Liver (tissue), 3 donors: ENCODE data around the gene DAPK2.

Source experiments
- CTCF ChIP-seq: fragments of 150-350 bp; IDR thresholded peaks from 2 replicates; pipeline ENCODE4 v1.5.1; 2017; ENCODE audit warnings: improper control_type of control experiment, low read depth, low read length; ENCODE audit not compliant: missing input control
- EGR1 ChIP-seq, 2 donors: IDR thresholded peaks; 2 replicates each; pipeline ENCODE4 v1.6.1; 2016 to 2018; ENCODE audit warnings: antibody characterized with exemption in 2 of 2, low read depth in 2 of 2
- FOXA2 ChIP-seq: IDR thresholded peaks from 2 replicates; pipeline ENCODE4 v1.6.1; 2016; ENCODE audit warnings: antibody characterized with exemption
- GABPA ChIP-seq, 2 donors: IDR thresholded peaks in 1 of 2; conservative IDR thresholded peaks in 1 of 2; 2 replicates each; pipeline ENCODE4 v1.6.1; 2016; ENCODE audit warnings: antibody characterized with exemption in 2 of 2, mild to moderate bottlenecking in 1 of 2, moderate library complexity in 1 of 2
- NR2F2 ChIP-seq: IDR thresholded peaks from 2 replicates; pipeline ENCODE4 v1.6.1; 2016; ENCODE audit warnings: antibody characterized with exemption
- RAD21 ChIP-seq, 2 donors: IDR thresholded peaks; 2 replicates each; pipeline ENCODE4 v1.6.1; 2016; ENCODE audit warnings: antibody characterized with exemption in 2 of 2, mild to moderate bottlenecking in 2 of 2
- REST ChIP-seq: IDR thresholded peaks from 2 replicates; pipeline ENCODE4 v1.6.1; 2016; ENCODE audit warnings: antibody characterized with exemption, mild to moderate bottlenecking
- RXRA ChIP-seq, 2 donors: IDR thresholded peaks; 2 replicates each; pipeline ENCODE4 v1.6.1; 2017 to 2018; ENCODE audit warnings: antibody characterized with exemption in 2 of 2, mild to moderate bottlenecking in 1 of 2
- SP1 ChIP-seq: IDR thresholded peaks from 2 replicates; pipeline ENCODE4 v1.6.1; 2018; ENCODE audit warnings: antibody characterized with exemption, mild to moderate bottlenecking
- TAF1 ChIP-seq: conservative IDR thresholded peaks from 2 replicates; pipeline ENCODE4 v1.6.1; 2016; ENCODE audit warnings: antibody characterized with exemption, mild to moderate bottlenecking
- ZBTB33 ChIP-seq: IDR thresholded peaks from 2 replicates; pipeline ENCODE4 v1.6.1; 2016; ENCODE audit warnings: antibody characterized with exemption
- donor health status: healthy.
- donor health status: healthy.

GRCh38 chr15:64026591-64026990 is 19.7 kb downstream of the DAPK2 start:
- TF ChIP-seq CTCF (no peak), REST (no peak), NR2F2 (no peak), TAF1 (no peak), GABPA (IDR thresholded peaks at IDR 0.05 in 1 of 2, conservative IDR thresholded peaks at IDR 0.05 in 1 of 2) (no peak), RXRA (IDR thresholded peaks at IDR 0.05) (no peak), FOXA2 (no peak), SP1 (no peak), EGR1 (IDR thresholded peaks at IDR 0.05; ENCODE audit: low read depth in 2 of 2) (no peak), ZBTB33 (no peak), RAD21 (IDR thresholded peaks at IDR 0.05) (no peak)
